ENCODE measurements around the gene BHLHA9. TPM values are rescaled to one million over a fixed set of nuclear protein-coding genes. Genes with fewer than 3 reads are reported as not detected.
A peak's percentile ranks its signal among the peaks of the same experiment; 100 is the strongest.

Gene BHLHA9
- total RNA-seq, 2 donors from 2014 or later = not detected

DNA sequence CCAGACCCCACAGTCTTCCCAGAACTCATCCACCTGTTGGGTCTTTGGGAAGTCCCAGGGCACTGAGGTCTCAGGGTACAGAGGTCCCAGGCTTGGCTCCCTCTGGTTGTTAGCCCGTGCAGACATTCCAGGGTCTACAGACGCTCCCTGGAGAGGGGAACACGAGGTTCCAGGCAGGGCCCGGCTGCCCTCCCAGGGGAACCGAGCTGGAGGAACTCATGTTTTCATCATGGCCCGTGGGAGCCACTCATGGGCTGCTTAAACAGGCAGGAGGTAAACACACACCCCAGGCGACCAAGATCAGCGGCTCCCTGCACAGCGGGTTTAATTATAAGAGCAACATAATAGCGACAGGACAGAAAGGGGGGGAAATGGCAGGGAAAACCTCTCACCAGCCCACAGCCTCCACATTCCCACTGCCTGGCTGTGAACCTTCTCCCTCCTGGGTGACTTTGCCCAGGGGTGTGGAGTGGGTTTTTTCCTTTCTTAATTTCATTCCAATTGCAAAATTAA, 45.7 kb downstream of the BHLHA9 start:
- H3K36me3 Mint-ChIP-seq (ENCODE audit: low read depth) = no peaks in the 10 kb centered on the region
- H3K4me3 Mint-ChIP-seq = no peak overlapping the region
- DNase-seq (no peak), ATAC-seq (no peak)
- H3K27ac Mint-ChIP-seq = peak overlapping the region; percentile 63
- H3K4me1 Mint-ChIP-seq = no peaks in the 10 kb centered on the region
- H3K27me3 Mint-ChIP-seq = peaks cover 26% of the 10 kb centered on the region
- H3K9me3 ChIP-seq (ENCODE audit: control insufficient read depth, low read length, poor library complexity, severe bottlenecking) = no peaks in the 10 kb centered on the region

Other genes with a start within 250 kb of the BHLHA9 start
- 100 to 1,000 TPM; 101 to 130 TPM for gene ABR, start 90.5 kb upstream of the BHLHA9 start, total RNA-seq
- gene TRARG1, start 9.2 kb downstream of the BHLHA9 start, total RNA-seq = not detected
- gene YWHAE, start 129.8 kb downstream of the BHLHA9 start, total RNA-seq = 100 to 1,000 TPM; 142 to 146 TPM
- 10 to 100 TPM; 14.8 to 17.4 TPM for gene CRK, start 185.8 kb downstream of the BHLHA9 start, total RNA-seq
- 10 to 100 TPM; 29.5 to 43.1 TPM for gene MYO1C, start 222.2 kb downstream of the BHLHA9 start, total RNA-seq
- gene INPP5K, start 246.2 kb downstream of the BHLHA9 start, total RNA-seq = 100 to 1,000 TPM; 172 to 189 TPM